HG02571 (cell line): ENCODE measurements around the gene OGFOD3.
"Not testable (repeated sequence)": the region's sequence is repeated elsewhere in the genome, so short reads cannot be mapped to it uniquely, and the experiment has no call there.

Experiments
- ATAC-seq: cut with Tn5 transposase; IDR thresholded peaks from one replicate; pipeline ENCODE4 v1.9.1; 2021; ENCODE audit warnings: mild to moderate bottlenecking, moderate library complexity; ENCODE audit not compliant: unreplicated experiment

The OGFOD3 gene

GRCh38 chr17:82435103-82435502 lies 16.7 kb upstream of the OGFOD3 start:
- ATAC-seq, result no peak

- no peak for ATAC-seq
Observed at GRCh38 chr17:82434216-82434565, 15.8 kb upstream of the OGFOD3 start.

GRCh38 chr17:82433560-82434215 lies 15.3 kb upstream of the OGFOD3 start:
- ATAC-seq, result no peak

GRCh38 chr17:82432017-82432416 lies 13.6 kb upstream of the OGFOD3 start:
- no peak for ATAC-seq

- no peak for ATAC-seq
Observed at GRCh38 chr17:82429824-82430223, 11.4 kb upstream of the OGFOD3 start.

- ATAC-seq, result no peak
Observed at GRCh38 chr17:82428546-82428945, 10.2 kb upstream of the OGFOD3 start.

GRCh38 chr17:82424863-82425159 lies 6.4 kb upstream of the OGFOD3 start:
- no peak for ATAC-seq

DNA sequence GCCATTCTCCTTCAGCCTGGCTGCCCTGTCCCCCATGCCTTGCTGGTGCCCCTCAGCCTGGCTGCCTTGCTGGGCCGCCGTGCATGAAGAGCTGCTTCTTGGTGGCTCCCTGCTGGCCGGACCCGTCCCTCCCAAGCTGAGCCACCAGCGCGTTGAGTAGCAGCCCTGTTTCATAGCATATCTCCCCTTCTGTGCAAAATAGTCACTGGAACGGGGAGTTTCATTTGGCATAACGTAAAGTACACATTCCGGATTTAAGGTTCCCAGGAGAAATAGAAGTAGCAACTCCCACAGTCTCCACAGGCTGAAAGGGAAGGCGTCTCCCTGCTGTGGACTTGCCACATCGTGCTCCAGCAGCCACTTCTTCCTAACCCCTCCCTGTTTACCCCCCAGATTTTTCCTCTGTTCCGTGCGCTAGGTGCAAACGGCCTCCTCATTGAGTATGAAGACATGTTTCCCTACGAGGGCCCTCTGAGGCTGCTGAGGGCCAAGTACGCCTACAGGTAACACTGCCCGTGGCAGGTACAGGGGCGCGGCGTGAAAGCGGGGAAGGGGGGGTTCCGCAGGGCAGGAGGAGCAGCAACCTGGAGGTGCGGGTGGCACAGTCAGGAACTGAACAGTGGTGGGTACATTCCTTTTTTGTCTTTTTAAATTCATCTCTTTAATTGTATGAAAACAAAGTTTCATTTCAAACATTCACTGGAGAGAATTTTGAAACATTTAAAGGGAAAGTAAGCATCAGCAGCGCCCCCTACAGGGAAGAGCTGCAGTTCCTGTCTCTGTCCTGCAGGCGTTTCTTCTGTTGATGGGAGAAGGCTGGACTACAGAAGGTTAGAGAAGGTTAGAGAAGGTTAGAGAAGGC lies 5.8 kb upstream of the OGFOD3 start:
- ATAC-seq, result no peak

DNA sequence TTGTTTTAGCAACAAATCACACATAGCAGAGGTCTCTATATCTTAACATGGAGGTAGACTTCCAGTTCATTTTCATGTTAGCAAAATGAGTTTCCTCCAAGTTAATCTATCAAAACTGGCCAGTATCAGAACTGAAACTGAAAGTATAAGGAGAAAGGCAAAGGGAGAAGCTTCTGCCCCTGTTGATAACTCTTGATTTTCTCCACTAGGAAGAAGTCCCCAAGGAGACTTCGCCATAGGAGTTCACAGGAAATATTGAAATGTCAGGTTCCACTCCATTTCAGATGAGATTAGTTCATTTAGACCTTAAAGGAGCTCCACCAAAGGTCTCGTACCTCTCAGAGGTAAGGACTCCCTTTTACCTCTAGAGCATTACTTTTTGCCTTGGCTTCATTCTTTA lies 1.2 kb upstream of the OGFOD3 start:
- ATAC-seq, result no peak

DNA sequence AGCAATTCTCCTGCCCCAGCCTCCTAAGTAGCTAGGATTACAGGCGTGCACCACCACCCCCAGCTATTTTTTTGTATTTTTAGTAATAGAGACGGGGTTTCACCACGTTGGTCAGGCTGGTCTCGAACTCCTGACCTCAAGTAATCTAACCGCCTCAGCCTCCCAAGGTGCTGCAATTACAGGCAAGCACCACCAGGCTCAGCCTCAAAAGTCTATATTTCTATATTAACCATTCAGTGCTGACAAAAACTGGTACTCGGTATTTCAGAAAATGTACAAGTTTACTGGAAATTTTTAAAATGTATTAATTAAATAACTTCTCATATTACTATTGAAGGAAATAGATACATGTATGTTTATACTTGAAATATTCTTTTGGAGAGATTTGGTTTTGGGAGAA lies 1.6 kb downstream of the OGFOD3 start:
- no peak for ATAC-seq

DNA sequence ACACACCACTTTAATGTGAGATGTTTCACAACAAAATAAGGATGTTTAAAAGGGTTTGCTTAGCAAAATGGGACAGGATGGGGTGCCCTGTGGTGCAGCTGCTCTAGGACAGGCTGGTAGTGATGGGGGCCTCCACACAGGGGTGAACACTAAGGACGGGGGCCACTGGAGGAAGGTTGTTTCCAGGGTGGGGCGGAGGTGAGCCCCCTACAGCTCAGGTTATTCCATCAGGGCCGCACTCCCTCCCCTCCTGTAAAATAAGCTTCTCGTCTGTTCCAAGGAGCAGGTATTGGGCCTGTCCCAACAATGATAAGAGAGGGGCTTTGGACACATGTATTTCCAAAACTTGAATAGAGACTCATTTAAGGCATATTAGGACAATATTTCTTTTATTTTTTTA lies 2.1 kb downstream of the OGFOD3 start:
- ATAC-seq, result no peak

- no peak for ATAC-seq
Observed at GRCh38 chr17:82415786-82416185, 2.6 kb downstream of the OGFOD3 start.

DNA sequence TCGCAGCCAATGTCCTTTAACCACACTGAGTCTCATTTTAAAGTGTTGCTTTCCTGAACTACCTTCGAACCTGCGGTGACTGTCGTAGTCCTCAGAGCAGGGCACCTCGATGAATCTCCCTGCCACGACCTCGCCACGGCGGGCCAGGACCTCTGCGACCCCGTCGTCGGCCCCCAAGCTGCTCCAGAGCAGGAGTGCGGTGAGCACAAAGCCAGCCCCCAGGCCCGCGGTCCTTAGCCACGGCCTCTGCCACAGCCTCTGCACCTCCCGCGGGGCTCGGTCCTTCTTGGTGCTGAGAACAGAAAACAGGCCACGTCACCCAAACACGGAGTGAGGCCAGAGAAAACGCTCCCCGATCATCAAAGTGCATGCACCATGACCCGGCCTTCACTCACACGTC lies 3.0 kb downstream of the OGFOD3 start:
- no peak for ATAC-seq

DNA sequence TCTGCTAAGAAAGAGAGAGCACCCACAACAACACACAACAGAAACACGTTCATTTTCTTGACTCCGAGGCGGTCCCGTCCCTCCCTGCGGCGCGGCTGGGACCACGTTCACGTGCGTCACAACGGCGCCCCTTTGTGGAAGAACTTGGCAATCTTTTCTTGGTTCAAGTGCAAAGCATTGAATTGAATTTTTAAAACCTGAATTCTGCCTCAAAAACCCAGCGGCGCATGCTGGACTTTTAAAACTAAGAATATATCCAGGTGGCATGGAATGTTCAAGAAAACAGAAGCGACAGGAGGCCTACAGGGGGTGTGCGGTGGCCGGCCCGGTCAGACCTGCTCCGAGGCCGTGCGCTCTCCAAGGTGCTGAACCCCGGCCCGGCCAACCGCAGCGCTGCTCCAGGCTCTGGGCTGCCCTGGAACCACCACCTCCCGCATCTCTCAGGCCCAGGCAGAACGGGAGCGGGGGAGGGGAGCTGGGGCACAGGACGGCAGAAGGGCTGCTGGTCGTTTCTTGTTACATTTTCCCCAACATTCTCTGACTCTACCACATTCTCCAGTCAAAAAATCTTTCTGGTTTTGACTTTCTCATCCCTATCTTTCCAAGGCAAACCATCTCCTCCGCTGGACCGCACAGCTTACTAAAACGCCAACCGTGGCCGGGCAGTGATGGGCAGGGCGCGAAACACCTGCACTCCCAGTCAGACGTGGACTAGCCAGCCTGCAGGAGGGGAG lies 3.7 kb downstream of the OGFOD3 start:
- no peak for ATAC-seq

- no peak for ATAC-seq
Observed at GRCh38 chr17:82412535-82413520, 5.6 kb downstream of the OGFOD3 start.

GRCh38 chr17:82412081-82412480 lies 6.3 kb downstream of the OGFOD3 start:
- not testable (repeated sequence) for ATAC-seq

DNA sequence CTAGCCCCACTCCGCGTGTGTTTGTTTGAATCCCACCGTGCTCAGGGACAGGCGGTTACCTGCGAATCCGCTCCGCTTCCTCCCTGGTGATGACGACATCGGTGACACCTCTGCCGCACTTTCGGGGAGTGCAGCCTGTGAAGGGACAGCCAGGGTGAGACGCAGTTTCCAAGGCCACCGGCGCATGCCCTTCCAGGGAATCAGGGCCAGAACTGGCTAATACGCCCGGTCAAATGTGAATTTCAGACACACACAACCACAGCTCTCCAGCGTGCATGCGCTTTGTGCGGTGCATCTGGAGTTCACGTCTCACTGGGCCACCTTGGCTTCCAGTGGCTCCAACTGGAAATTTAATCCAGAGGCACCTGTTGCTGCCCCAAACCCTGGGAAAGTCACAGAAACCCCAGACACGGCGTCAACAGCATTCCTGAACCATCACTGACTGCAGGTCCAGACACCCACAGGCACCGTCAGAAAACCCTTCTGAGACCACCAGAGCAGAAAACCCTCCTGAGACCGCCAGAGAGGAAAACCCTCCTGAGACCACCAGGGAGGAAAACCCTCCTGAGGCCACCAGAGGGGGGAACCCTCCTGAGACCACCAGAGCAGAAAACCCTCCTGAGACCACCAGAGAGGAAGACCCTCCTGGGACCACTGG lies 6.9 kb downstream of the OGFOD3 start:
- ATAC-seq, result no peak

GRCh38 chr17:82410014-82410716 lies 8.2 kb downstream of the OGFOD3 start:
- no peak for ATAC-seq

GRCh38 chr17:82408938-82409318 lies 9.5 kb downstream of the OGFOD3 start:
- no peak for ATAC-seq
